ENCODE measurements around the gene LRBA.

The LRBA gene

GRCh38 chr4:150315175-150315574 is 699.9 kb downstream of the LRBA start:
- Histone ChIP-seq H4K91ac (ENCODE audit: low read depth, low read length, poor library complexity) (no peak overlapping the region), H2BK120ac (ENCODE audit: low read depth, low read length) (no peak overlapping the region), H2BK12ac (ENCODE audit: low read length) (no peak overlapping the region), H3K9me3 (replicated peaks in 1 of 2; ENCODE audit: control insufficient read depth in 2 of 2, insufficient read depth in 1 of 2, low read depth in 1 of 2, low read length in 2 of 2) (no peaks in the 10 kb centered on the region), H3K27me3 (ENCODE audit: control insufficient read depth in 3 of 3, insufficient read depth in 3 of 3, low read depth in 1 of 3, low read length in 3 of 3) (no peaks in the 10 kb centered on the region), H3K23ac (ENCODE audit: low read depth, low read length, poor library complexity) (no peak overlapping the region), H3K36me3 (replicated peaks in 1 of 2; ENCODE audit: control insufficient read depth in 2 of 2, insufficient read depth in 2 of 2, low read length in 2 of 2) (no peaks in the 10 kb centered on the region), H3K14ac (ENCODE audit: low read length) (no peak overlapping the region), H3K4ac (ENCODE audit: low read length) (no peak overlapping the region), H3K9ac (ENCODE audit: low read depth, low read length, poor library complexity) (no peak overlapping the region), H2BK15ac (ENCODE audit: low read length) (no peak overlapping the region), H3K27ac (replicated peaks; ENCODE audit: low read length) (no peak overlapping the region), H3K4me3 (ENCODE audit: low read length in 2 of 2) (no peak overlapping the region), H3K4me1 (ENCODE audit: control insufficient read depth in 2 of 2, insufficient read depth in 1 of 2, low read depth in 1 of 2, low read length in 2 of 2) (peaks cover under 1 to 3% of the 10 kb centered on the region in 2 donors), H2AFZ (ENCODE audit: low read length) (no peak overlapping the region), H2BK5ac (ENCODE audit: low read length) (no peak overlapping the region), H3K79me1 (ENCODE audit: low read depth, low read length) (no peaks in the 10 kb centered on the region), H3K4me2 (ENCODE audit: insufficient read depth, low read length, poor library complexity, severe bottlenecking) (no peak overlapping the region), H4K8ac (ENCODE audit: low read depth, low read length) (no peak overlapping the region), H2AK5ac (ENCODE audit: low read depth, low read length) (no peak overlapping the region), H3K18ac (ENCODE audit: low read length) (no peak overlapping the region)
- DNase-seq (ENCODE audit: low spot score), result no peak
- WGBS, 2 donors (ENCODE audit: extremely low coverage in 2 of 2, insufficient read length in 2 of 2, insufficient replicate concordance in 1 of 2), result no CpG with 5 or more reads among the region's 8 CpGs

- Histone ChIP-seq H2AFZ (ENCODE audit: low read length) (no peak overlapping the region), H2BK12ac (ENCODE audit: low read length) (no peak overlapping the region), H2BK15ac (ENCODE audit: low read length) (no peak overlapping the region), H3K9ac (ENCODE audit: low read depth, low read length, poor library complexity) (no peak overlapping the region), H3K27ac (replicated peaks; ENCODE audit: low read length) (no peak overlapping the region), H2BK5ac (ENCODE audit: low read length) (no peak overlapping the region), H3K36me3 (replicated peaks in 1 of 2; ENCODE audit: control insufficient read depth in 2 of 2, insufficient read depth in 2 of 2, low read length in 2 of 2) (no peaks in the 10 kb centered on the region), H3K79me1 (ENCODE audit: low read depth, low read length) (no peaks in the 10 kb centered on the region), H2AK5ac (ENCODE audit: low read depth, low read length) (no peak overlapping the region), H3K4me1 (ENCODE audit: control insufficient read depth in 2 of 2, insufficient read depth in 1 of 2, low read depth in 1 of 2, low read length in 2 of 2) (peaks cover 4% of the 10 kb centered on the region in 2 donors), H3K23ac (ENCODE audit: low read depth, low read length, poor library complexity) (no peak overlapping the region), H4K8ac (ENCODE audit: low read depth, low read length) (no peak overlapping the region), H3K4me2 (ENCODE audit: insufficient read depth, low read length, poor library complexity, severe bottlenecking) (no peak overlapping the region), H3K4ac (ENCODE audit: low read length) (no peak overlapping the region), H2BK120ac (ENCODE audit: low read depth, low read length) (no peak overlapping the region), H3K4me3 (ENCODE audit: low read length in 2 of 2) (no peak overlapping the region), H3K9me3 (replicated peaks in 1 of 2; ENCODE audit: control insufficient read depth in 2 of 2, insufficient read depth in 1 of 2, low read depth in 1 of 2, low read length in 2 of 2) (no peaks in the 10 kb centered on the region), H3K14ac (ENCODE audit: low read length) (no peak overlapping the region), H4K91ac (ENCODE audit: low read depth, low read length, poor library complexity) (no peak overlapping the region), H3K27me3 (ENCODE audit: control insufficient read depth in 3 of 3, insufficient read depth in 3 of 3, low read depth in 1 of 3, low read length in 3 of 3) (no peaks in the 10 kb centered on the region), H3K18ac (ENCODE audit: low read length) (no peak overlapping the region)
- no peak for DNase-seq (ENCODE audit: low spot score)
- WGBS, 2 donors (ENCODE audit: extremely low coverage in 2 of 2, insufficient read length in 2 of 2, insufficient replicate concordance in 1 of 2), result no CpG with 5 or more reads among the region's 1 CpG
Measured at GRCh38 chr4:150314031-150314430, 701.1 kb downstream of the LRBA start.

- Histone ChIP-seq H3K27ac (replicated peaks; ENCODE audit: low read length) (no peak overlapping the region), H2BK15ac (ENCODE audit: low read length) (no peak overlapping the region), H3K4ac (ENCODE audit: low read length) (no peak overlapping the region), H3K9me3 (replicated peaks in 1 of 2; ENCODE audit: control insufficient read depth in 2 of 2, insufficient read depth in 1 of 2, low read depth in 1 of 2, low read length in 2 of 2) (no peaks in the 10 kb centered on the region), H3K18ac (ENCODE audit: low read length) (no peak overlapping the region), H3K9ac (ENCODE audit: low read depth, low read length, poor library complexity) (no peak overlapping the region), H3K23ac (ENCODE audit: low read depth, low read length, poor library complexity) (no peak overlapping the region), H3K14ac (ENCODE audit: low read length) (no peak overlapping the region), H3K27me3 (ENCODE audit: control insufficient read depth in 3 of 3, insufficient read depth in 3 of 3, low read depth in 1 of 3, low read length in 3 of 3) (no peaks in the 10 kb centered on the region), H2BK120ac (ENCODE audit: low read depth, low read length) (no peak overlapping the region), H4K8ac (ENCODE audit: low read depth, low read length) (no peak overlapping the region), H2AFZ (ENCODE audit: low read length) (no peak overlapping the region), H2AK5ac (ENCODE audit: low read depth, low read length) (no peak overlapping the region), H3K4me1 (ENCODE audit: control insufficient read depth in 2 of 2, insufficient read depth in 1 of 2, low read depth in 1 of 2, low read length in 2 of 2) (peaks cover 4% of the 10 kb centered on the region in 2 donors), H3K36me3 (replicated peaks in 1 of 2; ENCODE audit: control insufficient read depth in 2 of 2, insufficient read depth in 2 of 2, low read length in 2 of 2) (no peaks in the 10 kb centered on the region), H3K79me1 (ENCODE audit: low read depth, low read length) (no peaks in the 10 kb centered on the region), H3K4me3 (ENCODE audit: low read length in 2 of 2) (no peak overlapping the region), H4K91ac (ENCODE audit: low read depth, low read length, poor library complexity) (no peak overlapping the region), H2BK12ac (ENCODE audit: low read length) (no peak overlapping the region), H2BK5ac (ENCODE audit: low read length) (no peak overlapping the region), H3K4me2 (ENCODE audit: insufficient read depth, low read length, poor library complexity, severe bottlenecking) (no peak overlapping the region)
- no CpG with 5 or more reads among the region's 4 CpGs for WGBS, 2 donors (ENCODE audit: extremely low coverage in 2 of 2, insufficient read length in 2 of 2, insufficient replicate concordance in 1 of 2)
- no peak for DNase-seq (ENCODE audit: low spot score)
Measured at GRCh38 chr4:150310159-150310895, 704.8 kb downstream of the LRBA start.

GRCh38 chr4:150308824-150309472 is 706.1 kb downstream of the LRBA start:
- H4K91ac ChIP-seq (ENCODE audit: low read depth, low read length, poor library complexity), result no peak overlapping the region
- H3K36me3 ChIP-seq (replicated peaks in 1 of 2; ENCODE audit: control insufficient read depth in 2 of 2, insufficient read depth in 2 of 2, low read length in 2 of 2), result no peaks in the 10 kb centered on the region
- no peak for DNase-seq (ENCODE audit: low spot score)
- H3K4me1 ChIP-seq (ENCODE audit: control insufficient read depth in 2 of 2, insufficient read depth in 1 of 2, low read depth in 1 of 2, low read length in 2 of 2), result peaks cover 2 to 4% of the 10 kb centered on the region in 2 donors
- H3K27me3 ChIP-seq (ENCODE audit: control insufficient read depth in 3 of 3, insufficient read depth in 3 of 3, low read depth in 1 of 3, low read length in 3 of 3), result no peaks in the 10 kb centered on the region
- no peak overlapping the region for H3K14ac ChIP-seq (ENCODE audit: low read length)
- H2AK5ac ChIP-seq (ENCODE audit: low read depth, low read length), result no peak overlapping the region
- no peak overlapping the region for H3K9ac ChIP-seq (ENCODE audit: low read depth, low read length, poor library complexity)
- no peak overlapping the region for H3K23ac ChIP-seq (ENCODE audit: low read depth, low read length, poor library complexity)
- WGBS, 2 donors (ENCODE audit: extremely low coverage in 2 of 2, insufficient read length in 2 of 2, insufficient replicate concordance in 1 of 2), result no CpG with 5 or more reads among the region's 4 CpGs
- H3K4me3 ChIP-seq (ENCODE audit: low read length in 2 of 2), result no peak overlapping the region
- H2BK15ac ChIP-seq (ENCODE audit: low read length), result no peak overlapping the region
- H3K4me2 ChIP-seq (ENCODE audit: insufficient read depth, low read length, poor library complexity, severe bottlenecking), result no peak overlapping the region
- H3K9me3 ChIP-seq (replicated peaks in 1 of 2; ENCODE audit: control insufficient read depth in 2 of 2, insufficient read depth in 1 of 2, low read depth in 1 of 2, low read length in 2 of 2), result no peaks in the 10 kb centered on the region
- no peak overlapping the region for H2BK120ac ChIP-seq (ENCODE audit: low read depth, low read length)
- no peak overlapping the region for H3K27ac ChIP-seq (replicated peaks; ENCODE audit: low read length)
- H3K79me1 ChIP-seq (ENCODE audit: low read depth, low read length), result no peaks in the 10 kb centered on the region
- no peak overlapping the region for H3K18ac ChIP-seq (ENCODE audit: low read length)
- H2BK5ac ChIP-seq (ENCODE audit: low read length), result no peak overlapping the region
- H2AFZ ChIP-seq (ENCODE audit: low read length), result no peak overlapping the region
- H2BK12ac ChIP-seq (ENCODE audit: low read length), result no peak overlapping the region
- no peak overlapping the region for H4K8ac ChIP-seq (ENCODE audit: low read depth, low read length)
- H3K4ac ChIP-seq (ENCODE audit: low read length), result no peak overlapping the region
